Vagina (tissue), 2 donors: ENCODE results near the gene KNCN. TPM values are rescaled to one million over a fixed set of nuclear protein-coding genes. Genes with fewer than 3 reads are reported as not detected.

Source experiments
- DNase-seq, 2 donors: peaks; one replicate each; pipeline ENCODE4 v3.0.0-alpha.2; 2017; ENCODE audit errors: extremely low spot score in 2 of 2
- H3K27ac ChIP-seq: fragments of 200-600 bp; sonication (generic); one replicate; pipeline ENCODE4 v1.5.1; 2019
- H3K27me3 ChIP-seq: fragments of 200-600 bp; sonication (generic); one replicate; pipeline ENCODE4 v1.5.1; 2019
- H3K36me3 ChIP-seq, 2 donors: fragments of 200-600 bp; sonication (generic); one replicate each; pipeline ENCODE4 v1.5.1; 2017 to 2019
- H3K4me1 ChIP-seq: fragments of 200-600 bp; sonication (generic); one replicate; pipeline ENCODE4 v1.5.1; 2019
- H3K4me3 ChIP-seq, 2 donors: fragments of 200-600 bp; sonication (generic); 1 replicate in 1 of 2; 2 replicates in 1 of 2; pipeline ENCODE4 v1.5.1; 2016 to 2019
- H3K9me3 ChIP-seq: fragments of 200-600 bp; sonication (generic); one replicate; pipeline ENCODE4 v1.5.1; 2019
- POLR2A ChIP-seq, 2 donors: fragments of 450-650 bp; IDR thresholded peaks; one replicate each; pipeline ENCODE4 v1.6.1; 2017; ENCODE audit warnings: antibody characterized with exemption in 2 of 2, mild to moderate bottlenecking in 2 of 2, moderate library complexity in 2 of 2
- POLR2AphosphoS5 ChIP-seq, 2 donors: sonication (generic); formaldehyde crosslinking; IDR thresholded peaks; one replicate each; pipeline ENCODE4 v1.9.0; 2017; ENCODE audit warnings: antibody characterized with exemption in 2 of 2, mild to moderate bottlenecking in 2 of 2, low read depth in 1 of 2; ENCODE audit not compliant: insufficient read depth in 1 of 2
- intact Hi-C: fragments of 100-400 bp; cut with DNase I; formaldehyde crosslinking; loops from one replicate; pipeline ENCODE4 v1.15.1; 2023
- total RNA-seq: library from RNA; depleted of rRNA; stranded (reverse); fragments of >200 nt; gene quantifications from one replicate; pipeline ENCODE4 v1.2.3, GENCODE V29; 2016
- TF ChIP-seq, protein P1 (sequence below), 3 experiments: fragments of 450-650 bp in 2 of 3; fragments of 200-600 bp in 1 of 3; sonication (generic) in 1 of 3; IDR thresholded peaks; one replicate each; pipeline ENCODE4 v1.5.1; 2017 to 2019; ENCODE audit warnings: antibody characterized with exemption in 3 of 3, mild to moderate bottlenecking in 2 of 3, moderate library complexity in 2 of 3

KNCN gene
- total RNA-seq, 1 donor from 2014 or later = not detected

DNA sequence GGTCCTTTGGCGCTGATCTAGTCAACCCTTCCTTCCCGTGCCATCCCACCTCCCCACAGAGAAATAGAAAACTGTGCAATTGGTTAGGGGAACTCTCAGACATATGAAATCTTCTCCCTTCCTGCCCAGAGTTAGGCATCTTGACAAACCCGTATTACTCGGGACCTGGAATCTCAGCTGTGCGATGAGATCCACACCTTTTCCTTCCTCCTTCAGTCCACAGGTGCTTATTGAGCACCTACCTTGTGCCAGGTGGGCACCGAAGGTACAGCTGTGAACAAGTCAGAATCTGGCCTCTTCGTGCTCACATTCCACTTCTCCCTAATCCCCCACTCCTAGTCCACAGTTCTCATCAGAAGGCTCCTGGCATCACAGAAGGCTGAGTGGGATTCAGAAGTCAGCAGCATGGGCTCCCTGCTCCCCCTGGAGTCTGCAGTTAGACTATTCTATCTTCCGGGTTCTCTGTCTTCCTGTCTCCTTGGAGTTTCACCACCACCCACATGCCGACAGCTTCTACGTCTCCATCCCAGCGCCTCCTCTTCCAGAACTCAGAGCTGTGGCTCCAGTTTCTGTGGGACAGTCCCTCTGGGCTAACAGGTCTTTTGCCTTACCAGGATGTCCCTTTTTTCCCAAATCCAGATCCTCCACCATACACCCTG, 23.0 kb downstream of the KNCN start:
- TF ChIP-seq POLR2AphosphoS5 (IDR thresholded peaks at IDR 0.05; ENCODE audit: insufficient read depth in 1 of 2, low read depth in 1 of 2) = no peak
- no peak for TF ChIP-seq POLR2A (IDR thresholded peaks at IDR 0.05)
- TF ChIP-seq, protein P1, sequence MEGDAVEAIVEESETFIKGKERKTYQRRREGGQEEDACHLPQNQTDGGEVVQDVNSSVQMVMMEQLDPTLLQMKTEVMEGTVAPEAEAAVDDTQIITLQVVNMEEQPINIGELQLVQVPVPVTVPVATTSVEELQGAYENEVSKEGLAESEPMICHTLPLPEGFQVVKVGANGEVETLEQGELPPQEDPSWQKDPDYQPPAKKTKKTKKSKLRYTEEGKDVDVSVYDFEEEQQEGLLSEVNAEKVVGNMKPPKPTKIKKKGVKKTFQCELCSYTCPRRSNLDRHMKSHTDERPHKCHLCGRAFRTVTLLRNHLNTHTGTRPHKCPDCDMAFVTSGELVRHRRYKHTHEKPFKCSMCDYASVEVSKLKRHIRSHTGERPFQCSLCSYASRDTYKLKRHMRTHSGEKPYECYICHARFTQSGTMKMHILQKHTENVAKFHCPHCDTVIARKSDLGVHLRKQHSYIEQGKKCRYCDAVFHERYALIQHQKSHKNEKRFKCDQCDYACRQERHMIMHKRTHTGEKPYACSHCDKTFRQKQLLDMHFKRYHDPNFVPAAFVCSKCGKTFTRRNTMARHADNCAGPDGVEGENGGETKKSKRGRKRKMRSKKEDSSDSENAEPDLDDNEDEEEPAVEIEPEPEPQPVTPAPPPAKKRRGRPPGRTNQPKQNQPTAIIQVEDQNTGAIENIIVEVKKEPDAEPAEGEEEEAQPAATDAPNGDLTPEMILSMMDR (IDR thresholded peaks at IDR 0.05) = peak in 1 of 3 experiments; percentile 1
- Histone ChIP-seq H3K27me3 (no peaks in the 10 kb centered on the region), H3K4me3 (no peak overlapping the region), H3K4me1 (peaks cover 4% of the 10 kb centered on the region), H3K36me3 (no peaks in the 10 kb centered on the region), H3K9me3 (no peaks in the 10 kb centered on the region), H3K27ac (no peak overlapping the region)
- intact Hi-C loops = loop anchor here (5.0 kb wide), 2 partner anchors 81 to 121 kb away; no protein-coding TSS in a partner anchor
- DNase-seq = no peak

DNA sequence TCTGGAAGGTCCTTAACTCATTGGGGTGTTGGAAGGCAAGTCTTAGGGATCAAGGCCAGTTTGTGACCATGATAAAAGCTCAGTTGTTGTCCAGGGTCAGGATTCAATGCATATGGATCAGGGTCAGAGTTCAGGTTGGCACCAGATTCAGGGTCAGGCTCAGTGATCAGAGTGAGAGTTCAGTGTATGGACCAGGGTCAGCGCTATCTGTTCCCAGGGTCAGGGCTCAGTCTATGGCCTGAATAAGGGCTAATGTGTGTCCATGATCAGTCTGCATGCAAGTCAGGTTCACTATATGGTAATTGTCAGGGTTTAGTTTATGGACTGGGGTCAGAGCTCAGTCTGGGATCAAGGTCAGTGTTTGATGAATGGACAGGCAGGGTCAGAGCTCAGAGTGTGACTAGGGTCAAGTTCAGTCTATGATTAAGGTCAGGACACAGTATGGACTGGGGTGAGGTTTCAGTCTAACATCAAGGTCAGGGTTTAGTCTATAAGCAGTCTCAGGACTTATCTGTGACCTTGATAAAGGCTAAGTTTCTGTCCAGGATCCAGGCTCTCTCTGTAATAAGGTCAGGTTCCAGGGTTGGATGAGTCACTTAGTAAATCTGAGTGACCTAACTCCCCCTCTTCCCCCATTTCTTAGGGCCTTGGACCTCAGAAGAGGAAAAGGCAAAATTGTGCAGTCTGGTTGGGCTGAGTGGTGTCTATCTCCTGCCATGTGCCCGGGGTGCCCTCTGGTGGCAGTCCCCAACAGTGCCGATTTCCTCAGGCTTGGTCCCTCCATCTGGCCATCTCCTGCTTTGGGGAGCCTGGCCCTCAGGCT, 23.8 kb downstream of the KNCN start:
- Histone ChIP-seq H3K27me3 (no peaks in the 10 kb centered on the region), H3K9me3 (no peaks in the 10 kb centered on the region), H3K27ac (no peak overlapping the region), H3K36me3 (no peaks in the 10 kb centered on the region), H3K4me3 (no peak overlapping the region), H3K4me1 (peaks cover 10% of the 10 kb centered on the region)
- intact Hi-C loops = loop anchor here (5.0 kb wide), 2 partner anchors 80 to 120 kb away; no protein-coding TSS in a partner anchor
- TF ChIP-seq, protein P1 (IDR thresholded peaks at IDR 0.05) = peak; percentile 82 to 84 (median 83)
- TF ChIP-seq POLR2AphosphoS5 (IDR thresholded peaks at IDR 0.05; ENCODE audit: insufficient read depth in 1 of 2, low read depth in 1 of 2) = no peak
- no peak for DNase-seq

DNA sequence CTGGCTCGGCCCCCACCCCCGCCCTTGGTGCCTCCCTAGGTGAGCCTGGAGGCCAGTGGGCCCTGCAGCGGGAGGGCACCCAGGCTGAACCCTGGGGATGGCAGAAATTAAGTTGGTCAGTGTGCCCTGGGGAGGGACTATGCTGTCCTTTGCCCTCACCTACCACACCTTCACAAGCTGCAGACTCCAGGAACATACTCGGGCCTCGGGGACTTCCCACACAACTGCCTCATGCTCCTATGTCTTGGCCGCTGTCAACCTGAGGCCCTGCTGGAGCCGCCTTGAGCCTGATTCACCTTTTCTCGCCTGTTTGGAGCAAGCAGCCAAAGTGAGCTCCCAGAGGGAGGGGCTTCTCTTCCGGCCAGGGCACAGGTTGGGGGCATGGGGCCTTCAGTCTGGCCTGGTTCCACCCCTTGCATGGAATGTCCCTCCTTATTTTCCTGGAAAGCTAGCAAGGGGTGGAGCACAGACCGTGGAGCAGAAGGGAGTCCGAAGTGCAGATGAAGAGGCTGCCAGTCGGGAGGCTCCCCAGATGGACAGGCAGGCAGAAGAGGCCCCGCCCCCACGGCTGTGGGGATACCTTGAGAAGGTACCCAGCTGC, 24.7 kb downstream of the KNCN start:
- H3K9me3 ChIP-seq = no peaks in the 10 kb centered on the region
- H3K4me3 ChIP-seq = no peak overlapping the region
- H3K27ac ChIP-seq = no peak overlapping the region
- no peaks in the 10 kb centered on the region for H3K36me3 ChIP-seq
- peaks cover 19% of the 10 kb centered on the region for H3K4me1 ChIP-seq
- TF ChIP-seq POLR2AphosphoS5 (IDR thresholded peaks at IDR 0.05; ENCODE audit: insufficient read depth in 1 of 2, low read depth in 1 of 2) (no peak), POLR2A (IDR thresholded peaks at IDR 0.05) (no peak)
- TF ChIP-seq, protein P1 (IDR thresholded peaks at IDR 0.05) = no peak
- H3K27me3 ChIP-seq = no peaks in the 10 kb centered on the region
- intact Hi-C loops = loop anchor here (5.0 kb wide), 2 partner anchors 79 to 119 kb away; no protein-coding TSS in a partner anchor
- no peak for DNase-seq

DNA sequence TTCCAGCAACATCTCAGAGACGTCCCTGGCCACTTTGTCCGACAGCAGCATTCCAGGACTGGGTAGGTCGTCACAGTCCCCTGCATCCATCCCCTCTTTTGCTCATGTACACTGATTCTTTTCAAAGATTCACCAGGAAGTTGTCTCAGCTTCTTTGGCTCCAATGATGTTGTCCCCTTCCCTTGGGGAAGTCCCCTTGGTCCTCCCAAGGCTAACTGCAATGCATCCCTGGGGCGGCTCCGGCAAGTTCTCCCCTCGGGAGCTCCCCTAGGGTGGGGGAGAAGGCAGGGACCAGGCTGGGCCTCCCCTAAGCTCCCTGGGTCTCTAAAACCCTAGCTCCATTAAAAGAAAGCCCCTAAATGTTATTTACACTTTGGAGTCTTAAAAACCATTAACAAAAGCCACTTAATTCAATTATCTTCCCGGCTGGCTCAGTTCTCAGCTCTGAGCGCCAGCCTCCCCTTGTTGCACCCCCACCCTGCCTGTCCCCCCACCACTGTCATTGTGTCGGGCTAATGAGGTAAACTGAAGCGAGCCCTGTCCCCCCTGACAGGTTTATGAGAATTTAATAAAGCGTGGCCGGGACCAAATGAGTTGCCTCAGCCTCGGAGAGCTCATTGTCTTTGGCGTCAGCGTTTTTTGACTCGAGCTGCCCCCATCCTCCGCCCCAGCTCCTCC, 25.3 kb downstream of the KNCN start:
- no peak overlapping the region for H3K27ac ChIP-seq
- peaks cover 22% of the 10 kb centered on the region for H3K4me1 ChIP-seq
- intact Hi-C loops = loop anchor here (5.0 kb wide), 2 partner anchors 79 to 119 kb away; no protein-coding TSS in a partner anchor
- H3K36me3 ChIP-seq = no peaks in the 10 kb centered on the region
- no peaks in the 10 kb centered on the region for H3K9me3 ChIP-seq
- H3K27me3 ChIP-seq = no peaks in the 10 kb centered on the region
- DNase-seq = no peak
- TF ChIP-seq POLR2A (IDR thresholded peaks at IDR 0.05) (no peak), POLR2AphosphoS5 (IDR thresholded peaks at IDR 0.05; ENCODE audit: insufficient read depth in 1 of 2, low read depth in 1 of 2) (no peak)
- TF ChIP-seq, protein P1 (IDR thresholded peaks at IDR 0.05) = no peak
- H3K4me3 ChIP-seq = no peak overlapping the region
